ENCODE results near the gene RETREG2. TPM values are rescaled to one million over a fixed set of nuclear protein-coding genes. Genes with fewer than 3 reads are reported as not detected.
A peak's percentile ranks its signal among the peaks of the same experiment; 100 is the strongest.

Gene RETREG2
- total and polyA plus RNA-seq, 9 donors: 28.9 to 57.7 (median 46.2) TPM

- peak; percentile 48 for DNase-seq
- Histone ChIP-seq H3K36me3 (ENCODE audit: control insufficient read depth, insufficient read depth, low read length) (peaks cover 66% of the 10 kb centered on the region), H3K9me3 (replicated peaks; ENCODE audit: control insufficient read depth, low read depth, low read length) (no peaks in the 10 kb centered on the region), H3K4me1 (ENCODE audit: control insufficient read depth, insufficient read depth, low read length) (peaks cover 46% of the 10 kb centered on the region), H3K27ac (ENCODE audit: low read length) (no peak overlapping the region), H3K4me3 (ENCODE audit: low read length) (no peak overlapping the region), H3K27me3 (ENCODE audit: control insufficient read depth, insufficient read depth, low read length) (no peaks in the 10 kb centered on the region)
- WGBS (ENCODE audit: insufficient coverage): 84% methylated on average over 10 of the region's 16 CpGs
These were observed 44.0 kb downstream of the RETREG2 start for GRCh38 chr2:219221957-219222518.

DNA sequence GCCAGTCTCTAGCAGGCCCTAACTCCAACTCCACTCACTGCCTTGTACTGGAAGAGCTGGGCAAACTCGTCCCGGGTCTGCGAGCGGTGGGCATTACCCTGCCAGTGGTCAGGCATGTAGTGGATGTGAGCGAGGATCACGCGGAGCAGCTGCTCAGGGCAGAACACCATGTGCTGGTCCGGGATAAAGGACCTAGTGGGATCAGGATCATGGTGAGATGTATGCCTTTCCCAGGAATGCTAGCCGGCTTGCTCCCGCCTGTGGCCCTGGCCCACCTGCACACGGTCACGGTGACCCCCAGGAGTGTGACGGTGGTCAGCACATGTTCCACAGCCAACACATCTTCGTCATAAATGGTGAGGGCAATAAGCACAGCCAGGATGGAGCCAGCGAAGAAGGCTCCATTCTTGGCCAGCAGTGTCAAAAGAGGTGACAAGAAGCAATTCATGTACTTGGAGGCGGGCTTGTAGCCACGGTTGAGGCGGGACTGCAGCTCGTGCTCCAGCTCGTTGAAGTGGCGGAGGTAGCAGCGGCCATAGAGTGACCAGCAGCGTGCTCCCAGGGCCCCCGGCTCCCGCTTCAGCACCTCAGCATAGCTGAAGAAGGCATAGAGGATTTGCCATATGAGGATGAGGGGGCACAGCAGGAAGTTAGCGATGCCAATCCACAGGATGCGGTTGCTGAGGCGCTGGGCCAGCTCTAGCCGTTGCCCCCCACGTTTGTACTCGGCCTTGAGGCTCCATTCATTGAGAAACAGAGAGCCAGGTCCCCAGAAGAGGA lies 45.9 kb downstream of the RETREG2 start:
- Histone ChIP-seq H3K36me3 (ENCODE audit: control insufficient read depth, insufficient read depth, low read length) (peaks cover 70% of the 10 kb centered on the region), H3K9me3 (replicated peaks; ENCODE audit: control insufficient read depth, low read depth, low read length) (no peaks in the 10 kb centered on the region), H3K27ac (ENCODE audit: low read length) (no peak overlapping the region), H3K4me1 (ENCODE audit: control insufficient read depth, insufficient read depth, low read length) (peaks cover 43% of the 10 kb centered on the region), H3K4me3 (ENCODE audit: low read length) (no peak overlapping the region), H3K27me3 (ENCODE audit: control insufficient read depth, insufficient read depth, low read length) (no peaks in the 10 kb centered on the region)
- no peak for DNase-seq
- WGBS (ENCODE audit: insufficient coverage): 93% methylated on average over 30 of the region's 31 CpGs

- no peaks in the 10 kb centered on the region for H3K9me3 ChIP-seq (replicated peaks; ENCODE audit: control insufficient read depth, low read depth, low read length)
- no peak overlapping the region for H3K4me3 ChIP-seq (ENCODE audit: low read length)
- H3K4me1 ChIP-seq (ENCODE audit: control insufficient read depth, insufficient read depth, low read length): peaks cover 35% of the 10 kb centered on the region
- no peak overlapping the region for H3K27ac ChIP-seq (ENCODE audit: low read length)
- 87% methylated on average over 3 of the region's 3 CpGs for WGBS (ENCODE audit: insufficient coverage)
- no peaks in the 10 kb centered on the region for H3K27me3 ChIP-seq (ENCODE audit: control insufficient read depth, insufficient read depth, low read length)
- DNase-seq: no peak
- peaks cover 62% of the 10 kb centered on the region for H3K36me3 ChIP-seq (ENCODE audit: control insufficient read depth, insufficient read depth, low read length)
These were observed 47.3 kb downstream of the RETREG2 start for GRCh38 chr2:219225350-219225749.

DNA sequence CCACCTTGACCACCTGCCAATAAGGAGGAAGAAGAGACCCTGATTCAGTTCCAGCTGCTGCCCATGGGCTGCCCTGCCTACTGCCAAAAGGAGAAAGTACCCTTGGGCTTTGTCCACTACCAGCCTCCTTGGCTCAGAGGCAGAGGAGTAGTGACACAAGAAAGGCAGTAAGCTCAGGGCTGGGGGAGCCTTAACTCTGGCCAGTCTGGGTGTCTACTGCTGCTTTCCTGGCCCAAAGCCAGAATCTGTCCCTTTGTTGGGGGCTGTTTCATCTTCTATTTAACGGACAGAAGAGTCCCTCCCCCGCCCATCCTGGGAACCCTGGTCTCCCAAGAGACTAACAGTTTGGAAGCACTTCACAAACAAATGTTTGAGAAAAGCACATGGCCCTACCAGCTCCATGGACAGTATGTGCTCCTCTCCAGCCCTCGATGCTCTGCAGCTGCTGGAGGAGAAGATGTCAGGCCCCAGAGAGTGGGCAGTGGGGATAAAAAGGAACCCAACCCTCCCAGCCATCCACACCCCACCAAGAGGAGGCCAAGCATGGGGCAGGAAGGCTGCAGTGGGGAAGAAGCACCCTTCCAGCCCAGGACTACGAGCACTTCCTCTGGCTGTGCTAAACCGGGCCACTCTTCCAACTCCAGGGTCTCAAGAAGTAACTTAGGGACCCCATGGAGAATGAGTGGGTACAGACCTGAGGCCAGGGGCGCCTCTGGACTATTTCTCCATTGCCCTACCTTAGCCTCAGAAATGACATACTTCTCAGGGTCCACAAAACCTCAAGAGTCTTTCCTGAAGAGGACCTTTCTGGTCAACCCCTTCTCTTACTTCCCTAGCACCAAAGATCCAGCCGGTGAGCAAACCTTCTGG lies 50.2 kb downstream of the RETREG2 start:
- 45% methylated on average over 4 of the region's 7 CpGs for WGBS (ENCODE audit: insufficient coverage)
- Histone ChIP-seq H3K4me3 (ENCODE audit: low read length) (peak overlapping the region; percentile 85), H3K36me3 (ENCODE audit: control insufficient read depth, insufficient read depth, low read length) (peaks cover 52% of the 10 kb centered on the region), H3K4me1 (ENCODE audit: control insufficient read depth, insufficient read depth, low read length) (peaks cover 21% of the 10 kb centered on the region), H3K27me3 (ENCODE audit: control insufficient read depth, insufficient read depth, low read length) (no peaks in the 10 kb centered on the region), H3K27ac (ENCODE audit: low read length) (peak overlapping the region; percentile 79), H3K9me3 (replicated peaks; ENCODE audit: control insufficient read depth, low read depth, low read length) (no peaks in the 10 kb centered on the region)
- DNase-seq: peak; percentile 38

GRCh38 chr2:219228911-219229304 lies 50.8 kb downstream of the RETREG2 start:
- no peak for DNase-seq
- no peaks in the 10 kb centered on the region for H3K9me3 ChIP-seq (replicated peaks; ENCODE audit: control insufficient read depth, low read depth, low read length)
- WGBS (ENCODE audit: insufficient coverage): 4% methylated on average over 18 of the region's 19 CpGs
- no peaks in the 10 kb centered on the region for H3K27me3 ChIP-seq (ENCODE audit: control insufficient read depth, insufficient read depth, low read length)
- peaks cover 21% of the 10 kb centered on the region for H3K4me1 ChIP-seq (ENCODE audit: control insufficient read depth, insufficient read depth, low read length)
- peak overlapping the region; percentile 85 for H3K4me3 ChIP-seq (ENCODE audit: low read length)
- H3K36me3 ChIP-seq (ENCODE audit: control insufficient read depth, insufficient read depth, low read length): peaks cover 52% of the 10 kb centered on the region
- peak overlapping the region; percentile 79 for H3K27ac ChIP-seq (ENCODE audit: low read length)

- peaks cover 52% of the 10 kb centered on the region for H3K36me3 ChIP-seq (ENCODE audit: control insufficient read depth, insufficient read depth, low read length)
- under 1% methylated on average over 78 of the region's 80 CpGs for WGBS (ENCODE audit: insufficient coverage)
- no peaks in the 10 kb centered on the region for H3K27me3 ChIP-seq (ENCODE audit: control insufficient read depth, insufficient read depth, low read length)
- peak within 1 kb of the TSS; percentile 96 for H3K27ac ChIP-seq (ENCODE audit: low read length)
- no peaks in the 10 kb centered on the region for H3K9me3 ChIP-seq (replicated peaks; ENCODE audit: control insufficient read depth, low read depth, low read length)
- peak; percentile 100 for DNase-seq
- peaks cover 21% of the 10 kb centered on the region for H3K4me1 ChIP-seq (ENCODE audit: control insufficient read depth, insufficient read depth, low read length)
- H3K4me3 ChIP-seq (ENCODE audit: low read length): peak within 1 kb of the TSS; percentile 85
These were observed 51.4 kb downstream of the RETREG2 start, which contains the start of the genes ANKZF1 and ATG9A for GRCh38 chr2:219229305-219230058. Gene ANKZF1, plus strand, starts transcription at chr2:219229806. Its CDS starts 452 bp downstream, at chr2:219230258. Gene ATG9A, minus strand, starts transcription at chr2:219229636. Its CDS starts 1,612 bp downstream, at chr2:219228024.

DNA sequence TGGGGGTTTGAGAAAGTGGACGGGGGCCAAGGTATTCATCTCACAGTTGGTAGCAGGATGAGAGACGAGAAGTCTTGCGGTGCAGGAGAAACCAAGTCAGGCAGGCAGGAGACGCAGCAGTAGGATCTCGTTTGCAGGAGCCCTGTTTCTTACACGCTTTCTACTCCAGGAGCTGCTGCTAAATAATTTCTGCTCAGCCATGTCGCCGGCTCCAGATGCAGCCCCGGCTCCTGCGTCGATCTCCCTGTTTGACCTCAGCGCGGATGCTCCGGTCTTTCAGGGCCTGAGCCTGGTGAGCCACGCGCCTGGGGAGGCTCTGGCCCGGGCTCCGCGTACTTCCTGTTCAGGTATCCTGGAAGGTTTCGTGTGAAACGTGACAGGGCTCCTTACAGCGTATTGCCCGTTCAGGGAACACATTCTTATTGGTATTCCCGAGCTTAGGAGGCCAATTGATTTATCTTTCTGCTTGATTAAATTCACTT lies 52.0 kb downstream of the RETREG2 start:
- Histone ChIP-seq H3K27me3 (ENCODE audit: control insufficient read depth, insufficient read depth, low read length) (no peaks in the 10 kb centered on the region), H3K9me3 (replicated peaks; ENCODE audit: control insufficient read depth, low read depth, low read length) (no peaks in the 10 kb centered on the region), H3K4me1 (ENCODE audit: control insufficient read depth, insufficient read depth, low read length) (peaks cover 21% of the 10 kb centered on the region), H3K27ac (ENCODE audit: low read length) (peak overlapping the region; percentile 95), H3K4me3 (ENCODE audit: low read length) (peak overlapping the region; percentile 85), H3K36me3 (ENCODE audit: control insufficient read depth, insufficient read depth, low read length) (peaks cover 52% of the 10 kb centered on the region)
- DNase-seq: peak; percentile 39
- WGBS (ENCODE audit: insufficient coverage): 0% methylated on average over 24 of the region's 24 CpGs

GRCh38 chr2:219234331-219234730 lies 56.3 kb downstream of the RETREG2 start:
- Histone ChIP-seq H3K9me3 (replicated peaks; ENCODE audit: control insufficient read depth, low read depth, low read length) (no peaks in the 10 kb centered on the region), H3K27me3 (ENCODE audit: control insufficient read depth, insufficient read depth, low read length) (no peaks in the 10 kb centered on the region), H3K27ac (ENCODE audit: low read length) (no peak overlapping the region), H3K36me3 (ENCODE audit: control insufficient read depth, insufficient read depth, low read length) (peaks cover 67% of the 10 kb centered on the region), H3K4me1 (ENCODE audit: control insufficient read depth, insufficient read depth, low read length) (peaks cover 8% of the 10 kb centered on the region), H3K4me3 (ENCODE audit: low read length) (no peak overlapping the region)
- DNase-seq: no peak
- no CpG with 5 or more reads among the region's 3 CpGs for WGBS (ENCODE audit: insufficient coverage)
